Epithelial cell of esophagus (primary cell): ENCODE measurements around the gene QPRT.
"Not testable (repeated sequence)": the region's sequence is repeated elsewhere in the genome, so short reads cannot be mapped to it uniquely, and the experiment has no call there.

ENCODE experiments used
- DNase-seq: peaks from one replicate; pipeline ENCODE4 v3.0.0; 2010; ENCODE audit warnings: low read depth
- H3K4me3 ChIP-seq: 2 replicates; pipeline ENCODE4 v1.5.1; 2011; ENCODE audit warnings: mild to moderate bottlenecking, low read length, control low read depth
- TF ChIP-seq, protein P1 (sequence below): IDR thresholded peaks from 2 replicates; pipeline ENCODE4 v1.5.1; 2011; ENCODE audit warnings: low read depth, mild to moderate bottlenecking, low read length, control low read depth, inconsistent platforms; ENCODE audit not compliant: insufficient read depth; ENCODE audit errors: missing control alignments

QPRT gene

DNA sequence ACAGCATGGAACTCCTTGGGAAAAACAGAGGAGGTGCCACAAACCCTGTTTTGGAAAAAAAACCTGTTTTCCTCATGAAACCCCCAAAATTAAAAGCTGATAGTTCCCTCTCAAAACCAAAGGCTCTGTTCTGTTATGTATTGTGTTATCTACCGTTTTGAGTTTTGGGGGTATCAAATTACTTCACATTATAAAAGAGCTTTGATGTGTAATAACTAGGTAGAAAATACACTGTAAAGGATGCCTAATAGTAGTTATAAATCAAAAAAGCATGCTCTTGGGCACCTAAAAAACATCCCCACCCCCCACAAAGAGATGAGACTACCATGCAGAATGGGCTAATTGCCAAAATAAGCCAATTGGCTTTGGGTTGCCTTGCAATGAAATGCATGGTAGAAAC is 36.0 kb downstream of the QPRT start:
- no peak for DNase-seq
- H3K4me3 ChIP-seq = no peak overlapping the region
- TF ChIP-seq, protein P1, sequence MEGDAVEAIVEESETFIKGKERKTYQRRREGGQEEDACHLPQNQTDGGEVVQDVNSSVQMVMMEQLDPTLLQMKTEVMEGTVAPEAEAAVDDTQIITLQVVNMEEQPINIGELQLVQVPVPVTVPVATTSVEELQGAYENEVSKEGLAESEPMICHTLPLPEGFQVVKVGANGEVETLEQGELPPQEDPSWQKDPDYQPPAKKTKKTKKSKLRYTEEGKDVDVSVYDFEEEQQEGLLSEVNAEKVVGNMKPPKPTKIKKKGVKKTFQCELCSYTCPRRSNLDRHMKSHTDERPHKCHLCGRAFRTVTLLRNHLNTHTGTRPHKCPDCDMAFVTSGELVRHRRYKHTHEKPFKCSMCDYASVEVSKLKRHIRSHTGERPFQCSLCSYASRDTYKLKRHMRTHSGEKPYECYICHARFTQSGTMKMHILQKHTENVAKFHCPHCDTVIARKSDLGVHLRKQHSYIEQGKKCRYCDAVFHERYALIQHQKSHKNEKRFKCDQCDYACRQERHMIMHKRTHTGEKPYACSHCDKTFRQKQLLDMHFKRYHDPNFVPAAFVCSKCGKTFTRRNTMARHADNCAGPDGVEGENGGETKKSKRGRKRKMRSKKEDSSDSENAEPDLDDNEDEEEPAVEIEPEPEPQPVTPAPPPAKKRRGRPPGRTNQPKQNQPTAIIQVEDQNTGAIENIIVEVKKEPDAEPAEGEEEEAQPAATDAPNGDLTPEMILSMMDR = no peak

DNA sequence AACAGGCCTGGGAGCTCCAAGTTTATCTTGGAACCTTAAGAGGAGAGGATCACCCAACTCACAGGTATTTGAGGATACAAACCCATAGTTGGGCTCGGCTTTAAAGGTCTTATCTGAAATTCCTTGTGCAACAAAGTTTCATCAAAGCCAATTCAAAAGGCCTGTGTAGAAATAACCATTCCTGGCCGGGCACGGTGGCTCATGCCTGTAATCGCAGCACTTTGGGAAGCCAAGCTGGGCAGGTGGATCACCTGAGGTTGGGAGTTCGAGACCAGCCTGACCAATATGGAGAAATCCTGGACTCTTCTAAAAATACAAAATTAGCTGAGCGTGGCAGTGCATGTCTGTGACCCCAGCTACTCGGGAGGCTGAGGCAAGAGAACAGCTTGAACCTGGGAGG is 38.1 kb downstream of the QPRT start:
- no peak overlapping the region for H3K4me3 ChIP-seq
- DNase-seq = no peak
- TF ChIP-seq, protein P1 = no peak

DNA sequence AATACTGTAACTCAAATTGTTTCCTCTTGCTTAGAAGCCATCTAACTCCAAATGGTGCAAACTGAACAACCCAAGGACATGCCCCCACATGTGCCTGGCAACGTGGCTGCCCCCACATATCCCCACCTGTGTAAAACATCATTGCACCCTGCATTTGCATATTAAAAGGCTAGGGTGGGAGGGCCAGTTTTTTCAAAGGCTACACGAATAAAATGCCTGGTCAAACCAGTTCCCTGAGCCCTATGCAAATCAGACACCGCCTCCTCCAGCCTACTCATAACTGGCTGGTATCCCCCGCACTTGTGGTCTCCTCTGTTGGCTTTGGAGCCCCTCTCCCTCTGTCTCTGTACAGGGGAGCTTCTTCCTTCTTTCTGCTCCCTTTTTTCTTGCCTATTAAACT is 40.1 kb downstream of the QPRT start:
- DNase-seq = peak; percentile 30
- TF ChIP-seq, protein P1 = no peak

DNA sequence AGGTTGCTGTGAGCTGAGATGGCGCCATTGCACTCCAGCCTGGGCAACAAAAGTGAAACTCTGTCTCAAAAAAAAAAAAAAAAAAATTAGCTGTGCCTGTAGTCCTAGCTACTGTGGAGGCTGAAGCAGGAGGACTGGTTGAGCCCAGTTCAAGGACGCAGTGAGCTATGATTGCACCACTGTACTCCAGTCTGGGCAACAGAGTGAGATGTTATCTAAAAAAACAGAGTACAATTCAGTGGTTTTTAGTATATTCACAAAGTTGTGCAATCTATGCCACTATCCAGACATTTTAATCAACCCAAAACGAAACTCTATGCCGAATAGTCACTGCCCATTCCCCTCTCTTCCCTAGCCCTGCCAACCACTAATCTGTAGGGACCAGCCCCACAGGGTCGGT is 41.7 kb downstream of the QPRT start:
- TF ChIP-seq, protein P1 = no peak
- no peak for DNase-seq

More for the DNA sequence above, 40.1 kb downstream of the QPRT start:
- H3K4me3 ChIP-seq = no peak overlapping the region

DNA sequence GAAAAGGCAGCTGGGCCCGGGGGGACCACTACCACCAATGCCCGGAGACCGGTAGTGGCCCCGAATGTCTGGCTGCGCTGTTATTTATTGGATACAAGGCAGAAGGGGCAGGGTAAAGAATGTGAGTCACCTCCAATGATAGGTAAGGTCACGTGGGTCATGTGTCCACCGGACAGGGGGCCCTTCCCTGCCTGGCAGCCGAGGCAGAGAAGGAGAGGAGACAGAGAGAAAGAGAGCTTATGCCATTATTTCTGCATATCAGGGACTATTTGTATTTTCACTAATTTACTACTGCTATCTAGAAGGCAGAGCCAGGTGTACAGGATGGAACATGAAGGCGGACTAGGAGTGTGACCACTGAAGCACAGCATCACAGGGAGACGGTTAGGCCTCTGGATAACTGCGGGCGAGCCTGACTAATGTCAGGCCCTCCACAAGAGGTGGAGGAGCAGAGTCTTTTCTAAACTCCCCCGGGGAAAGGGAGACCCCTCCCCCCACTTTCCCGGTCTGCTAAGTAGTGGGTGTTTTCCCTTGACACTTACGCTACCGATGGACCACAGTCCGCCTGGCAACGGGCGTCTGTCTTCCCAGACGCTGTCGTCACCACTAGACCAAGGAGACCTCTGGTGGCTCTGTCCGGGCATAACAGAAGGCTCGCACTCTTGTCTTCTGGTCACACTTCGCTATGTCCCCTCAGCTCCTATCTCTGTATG is 42.3 kb downstream of the QPRT start:
- TF ChIP-seq, protein P1 = peak; percentile 53
- peak; percentile 58 for DNase-seq
- H3K4me3 ChIP-seq = not testable (repeated sequence)

More for the DNA sequence above, 41.7 kb downstream of the QPRT start:
- H3K4me3 ChIP-seq = no peak overlapping the region

DNA sequence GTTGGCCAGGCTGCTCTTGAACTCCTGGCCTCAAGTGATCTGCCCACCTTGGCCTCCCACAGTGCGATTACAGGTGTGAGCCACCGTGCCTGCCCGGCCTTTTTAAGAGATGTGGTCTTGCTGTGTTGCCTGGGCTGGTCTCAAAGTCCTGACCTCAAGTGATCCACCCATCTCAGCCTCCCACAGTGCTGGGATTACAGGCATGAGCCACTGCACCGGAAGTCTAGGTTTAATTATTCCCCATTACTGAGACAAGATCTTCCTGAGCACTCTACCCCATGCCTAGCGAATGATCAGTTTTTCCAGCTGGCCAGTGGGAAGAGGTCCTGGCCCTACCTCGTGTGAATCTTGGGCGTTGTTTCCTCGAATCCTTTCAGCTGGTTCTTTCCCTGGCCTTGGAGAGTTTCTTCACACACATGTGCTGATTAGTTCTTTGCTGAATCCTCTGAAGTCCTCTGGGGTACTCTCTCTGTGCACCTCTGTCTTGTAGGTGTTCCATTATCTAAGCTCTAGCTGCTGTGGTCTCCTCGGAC is 47.9 kb downstream of the QPRT start:
- TF ChIP-seq, protein P1 = no peak
- no peak for DNase-seq
- no peak overlapping the region for H3K4me3 ChIP-seq

DNA sequence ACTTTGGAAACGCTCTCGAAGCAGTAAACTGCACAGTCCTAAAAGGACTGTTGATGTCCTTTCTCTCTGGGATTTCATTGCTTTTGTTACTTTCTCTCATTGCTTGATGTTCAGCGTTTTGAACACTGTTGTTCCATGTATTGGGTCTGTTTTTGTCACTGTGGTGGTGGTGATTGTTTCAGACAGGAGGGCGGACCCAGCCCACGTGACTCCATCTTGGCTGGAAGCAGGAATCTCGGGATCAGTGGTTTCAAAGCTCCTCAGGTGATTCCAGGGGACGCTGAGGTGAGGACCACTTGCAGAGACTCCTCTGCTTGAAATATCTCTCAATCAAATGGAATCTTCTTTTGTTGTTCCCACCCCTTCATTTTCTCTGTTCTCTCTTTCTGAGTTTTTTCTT is 48.5 kb downstream of the QPRT start:
- TF ChIP-seq, protein P1 = no peak
- H3K4me3 ChIP-seq = no peak overlapping the region
- DNase-seq = no peak
